Inferior parietal cortex (tissue), 1 donor: Measurements from ENCODE around the gene TEX261.
"Not testable (repeated sequence)": the region's sequence is repeated elsewhere in the genome, so short reads cannot be mapped to it uniquely, and the experiment has no call there.

Source experiments
- DNase-seq: peaks from one replicate; pipeline ENCODE4 v3.0.0-alpha.2; 2016; ENCODE audit errors: extremely low spot score

TEX261 gene

DNA sequence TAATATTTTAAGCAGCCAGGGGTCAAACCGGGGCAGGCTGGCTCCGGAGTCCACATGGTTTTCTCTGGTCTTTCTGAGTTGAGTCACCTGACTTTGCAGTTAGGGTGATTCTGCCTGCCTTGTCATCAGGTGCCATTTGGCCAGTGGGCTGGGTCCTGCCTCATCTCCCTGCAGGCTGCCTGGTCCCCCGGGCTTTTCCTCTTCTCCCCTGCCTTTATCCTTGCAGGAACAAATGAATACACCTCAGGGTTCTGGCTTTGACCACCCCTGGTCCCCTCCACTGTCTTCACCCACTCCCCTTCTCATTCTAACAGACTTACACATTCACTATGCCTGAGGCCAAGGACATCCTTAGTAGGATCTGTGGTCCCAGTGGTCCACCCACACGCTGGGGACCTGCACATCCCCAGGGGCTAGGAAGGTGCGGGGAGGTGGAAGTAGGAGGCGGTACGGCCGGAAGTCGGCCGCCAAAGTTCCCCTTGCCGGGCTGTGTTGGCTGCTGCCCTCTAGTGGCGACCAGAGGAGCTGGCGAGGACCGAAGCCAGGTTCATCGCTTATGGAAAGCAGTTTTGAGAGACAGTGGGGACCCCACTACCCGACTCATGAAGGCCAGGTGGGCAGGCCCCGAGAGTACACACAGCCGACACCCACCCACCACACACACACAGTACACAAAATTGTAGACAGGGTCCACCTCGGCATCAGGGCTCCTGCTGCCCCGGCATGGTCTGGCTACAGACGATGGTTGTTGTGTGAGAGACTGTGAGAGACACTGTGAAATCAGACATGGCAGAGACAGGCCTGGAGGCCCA, 6.3 kb upstream of the TEX261 start:
- peak; percentile 75 for DNase-seq

GRCh38 chr2:70999931-71000330, 5.3 kb upstream of the TEX261 start:
- not testable (repeated sequence) for DNase-seq

- DNase-seq = no peak
These were observed 4.7 kb upstream of the TEX261 start for GRCh38 chr2:70999362-70999761.

- not testable (repeated sequence) for DNase-seq
These were observed 4.2 kb upstream of the TEX261 start for GRCh38 chr2:70998885-70999284.

GRCh38 chr2:70995426-70995729, 705 bp upstream of the TEX261 start:
- peak; percentile 47 for DNase-seq

GRCh38 chr2:70994009-70994698, 519 bp downstream of the TEX261 start:
- no peak for DNase-seq

DNA sequence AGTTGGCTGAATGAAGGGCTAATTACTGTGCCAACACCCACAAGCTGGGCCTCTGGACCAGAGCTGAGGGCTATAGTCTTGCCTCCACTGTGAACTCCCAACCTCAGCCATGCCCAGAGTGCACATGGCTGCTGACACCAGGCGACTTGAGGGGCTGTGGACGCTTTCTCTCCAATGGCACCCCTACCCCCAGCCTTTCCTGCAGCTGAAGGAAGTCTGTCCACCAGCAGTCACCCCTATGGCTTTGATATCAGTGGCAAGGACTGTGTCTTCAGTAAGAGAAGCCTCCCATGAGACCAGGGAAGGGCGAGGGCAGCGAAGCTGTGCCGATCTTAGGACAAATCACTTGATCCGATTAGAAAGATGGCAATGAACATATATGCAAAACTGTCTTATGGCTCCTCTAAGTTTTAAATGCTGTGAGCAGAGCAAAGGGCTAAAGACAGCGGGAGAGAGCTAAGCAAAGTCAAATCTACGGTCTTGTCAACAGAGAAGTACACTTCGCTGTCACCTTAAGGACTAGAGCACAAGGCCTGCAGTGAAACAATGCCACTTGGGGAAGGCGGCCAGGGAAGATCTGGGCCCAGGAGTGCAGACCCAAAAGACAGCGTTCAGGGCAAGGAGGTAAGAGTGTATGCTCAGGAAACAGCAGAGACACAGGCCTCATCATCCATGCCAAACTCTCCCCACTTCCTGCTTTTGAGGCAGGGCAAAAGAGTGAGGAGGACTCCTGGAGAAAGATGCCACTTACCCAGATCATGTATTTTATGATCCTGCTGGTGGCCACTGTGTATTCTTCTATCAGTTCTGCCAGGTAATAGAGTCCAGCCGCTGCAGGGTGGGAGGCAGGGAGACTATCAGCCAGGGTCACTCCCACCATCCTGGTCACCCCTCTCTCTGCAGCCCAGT, 1.5 kb downstream of the TEX261 start:
- DNase-seq = no peak

DNA sequence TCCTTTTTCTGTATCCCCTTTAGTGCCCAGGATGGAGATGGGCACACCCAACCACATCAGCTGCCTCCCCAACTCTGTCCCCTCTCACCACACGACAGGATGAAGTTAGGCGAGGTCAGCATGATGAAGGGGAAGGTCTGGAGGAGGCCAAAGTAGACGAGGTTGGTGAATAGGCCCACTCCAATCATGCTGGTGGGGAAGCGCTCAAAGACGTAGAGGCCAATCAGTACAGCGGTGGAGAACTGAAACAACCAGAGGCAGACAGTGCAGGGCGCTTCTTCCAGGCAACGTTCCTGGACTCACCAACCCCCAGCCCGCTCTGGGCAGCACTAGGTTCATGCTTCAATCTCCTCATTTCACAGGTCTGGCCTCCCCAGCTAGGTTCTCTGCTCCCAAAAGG, 2.9 kb downstream of the TEX261 start:
- no peak for DNase-seq

DNA sequence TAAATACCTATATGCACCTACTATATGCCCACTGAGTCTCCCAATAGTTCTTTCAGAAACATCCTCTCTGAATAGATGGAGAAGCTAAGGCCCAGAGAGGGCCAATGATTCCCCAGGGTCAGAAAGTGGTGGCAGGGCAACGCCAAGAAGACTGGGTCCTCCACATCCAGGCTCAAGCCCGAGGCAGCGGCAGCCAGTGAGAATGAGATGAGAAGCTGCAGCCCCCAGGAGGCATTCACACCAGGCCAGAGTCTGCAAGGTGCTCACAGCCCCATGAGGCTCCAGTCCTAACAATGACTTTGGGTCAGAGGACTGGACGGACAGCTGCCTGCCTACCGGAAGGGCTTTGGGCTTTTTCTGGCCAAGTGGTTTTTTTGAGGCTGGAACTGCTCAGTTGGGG, 3.5 kb downstream of the TEX261 start:
- no peak for DNase-seq

DNA sequence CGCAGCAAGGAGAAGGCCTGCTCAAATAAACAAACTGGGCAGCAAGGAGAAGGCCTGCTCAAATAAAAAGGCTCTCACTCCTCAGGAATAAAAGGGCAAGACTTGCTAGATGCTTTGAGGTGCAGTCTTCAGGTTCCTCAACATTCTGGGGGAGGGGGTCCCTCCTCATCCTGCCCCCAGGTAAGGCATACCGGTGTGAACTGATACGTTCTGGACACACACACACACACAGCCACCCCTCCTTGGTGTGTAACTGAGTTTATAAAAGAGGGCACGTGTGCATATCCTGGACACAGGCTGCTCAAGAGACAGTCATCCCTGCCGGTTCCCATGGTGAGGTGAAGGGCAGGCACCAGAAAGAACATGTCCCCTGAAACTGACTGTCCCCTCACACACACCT, 4.5 kb downstream of the TEX261 start:
- no peak for DNase-seq

GRCh38 chr2:70988726-70989648, 5.7 kb downstream of the TEX261 start:
- no peak for DNase-seq

- DNase-seq = no peak
These were observed 6.5 kb downstream of the TEX261 start for GRCh38 chr2:70988151-70988550.

DNA sequence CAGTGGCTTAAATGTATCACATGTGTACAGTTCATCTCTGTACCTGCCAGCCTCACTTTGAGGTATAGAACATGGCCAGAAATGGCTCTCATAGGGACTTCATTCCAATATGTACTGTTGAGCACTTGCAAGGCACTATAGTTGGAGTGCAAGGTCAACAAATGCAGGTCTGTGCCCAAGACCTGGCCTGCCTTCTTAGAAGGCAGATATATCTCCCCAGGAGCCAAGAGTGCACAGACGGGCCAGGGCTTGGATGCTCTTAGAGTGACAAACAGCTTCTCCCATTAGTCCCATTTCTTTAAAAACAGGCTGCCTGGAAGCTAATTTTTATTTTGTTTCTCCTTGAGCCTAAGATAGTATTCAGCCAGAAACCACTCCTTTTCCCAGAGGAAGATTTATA, 7.3 kb downstream of the TEX261 start:
- DNase-seq = no peak

DNA sequence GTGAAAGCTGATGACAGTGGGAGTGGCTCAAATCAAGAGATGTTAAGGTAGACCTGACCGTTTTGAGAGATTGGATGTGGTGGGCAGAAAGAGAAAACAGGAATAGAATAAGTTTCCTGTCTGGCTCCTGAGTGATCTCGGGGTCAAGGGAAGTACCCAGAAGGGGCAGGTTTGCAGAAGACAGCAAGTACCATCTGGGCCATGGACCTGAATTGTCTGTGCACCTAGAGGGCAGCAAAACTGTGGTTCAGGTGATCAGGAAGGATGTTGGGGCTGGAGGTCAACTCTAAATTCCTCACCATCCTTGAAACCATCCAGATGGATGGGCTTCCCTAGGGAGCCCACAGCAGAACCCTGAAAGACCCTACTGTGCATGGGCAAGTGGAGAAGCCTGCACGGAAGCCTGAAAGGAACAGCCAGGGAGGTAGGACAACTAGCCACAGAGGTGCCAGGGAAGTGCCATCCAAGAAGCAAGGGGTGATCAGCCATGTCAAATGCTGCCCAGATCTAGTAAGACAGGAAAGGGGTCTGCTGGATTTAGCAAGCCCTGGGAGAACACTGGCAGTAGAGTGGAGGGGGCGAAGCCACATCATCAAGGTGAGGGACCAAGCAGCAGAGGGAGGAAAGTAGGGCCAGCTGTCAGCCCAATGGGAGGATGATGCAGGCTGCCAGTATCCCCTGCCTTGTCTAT, 8.0 kb downstream of the TEX261 start:
- DNase-seq = no peak

DNA sequence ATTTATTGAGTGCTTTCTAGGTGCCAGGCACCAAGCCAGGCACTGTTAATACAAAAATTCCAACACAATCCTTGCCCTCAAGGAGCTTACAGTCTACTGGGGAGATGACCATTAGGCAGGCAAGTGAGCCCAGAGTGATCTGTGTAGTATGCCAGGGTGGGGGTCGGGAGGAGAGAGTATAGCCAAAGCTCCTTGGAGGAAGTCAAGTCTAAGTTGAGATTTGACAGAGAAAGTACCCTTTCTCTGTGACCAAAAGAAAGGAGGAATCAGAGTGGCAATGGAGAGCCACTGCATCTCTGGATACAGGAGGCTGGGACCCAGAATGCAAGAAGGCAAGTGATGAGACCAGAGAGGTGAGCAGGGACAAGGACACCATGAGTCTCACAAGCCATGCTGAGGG, 8.7 kb downstream of the TEX261 start:
- DNase-seq = no peak

DNA sequence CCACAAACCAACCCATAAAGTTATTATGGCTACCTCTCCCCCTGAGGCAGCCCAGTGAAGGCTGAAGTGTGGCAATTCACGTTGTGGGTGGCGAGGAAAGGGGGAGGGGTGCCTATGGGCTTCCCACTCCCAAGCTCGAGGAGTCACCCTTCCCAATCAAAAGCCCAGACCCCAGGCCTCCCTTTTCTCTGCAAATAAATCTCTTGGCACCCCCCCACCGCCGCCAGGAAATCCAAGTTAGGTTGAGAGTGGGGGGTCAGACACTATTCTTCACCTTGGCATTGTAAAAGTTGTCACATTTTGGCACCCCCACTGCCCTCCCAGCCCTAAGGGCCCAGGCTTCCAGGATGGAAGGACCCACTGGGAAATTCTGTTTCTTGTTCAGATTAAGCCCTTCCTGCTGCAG, 9.4 kb downstream of the TEX261 start:
- DNase-seq = no peak

DNA sequence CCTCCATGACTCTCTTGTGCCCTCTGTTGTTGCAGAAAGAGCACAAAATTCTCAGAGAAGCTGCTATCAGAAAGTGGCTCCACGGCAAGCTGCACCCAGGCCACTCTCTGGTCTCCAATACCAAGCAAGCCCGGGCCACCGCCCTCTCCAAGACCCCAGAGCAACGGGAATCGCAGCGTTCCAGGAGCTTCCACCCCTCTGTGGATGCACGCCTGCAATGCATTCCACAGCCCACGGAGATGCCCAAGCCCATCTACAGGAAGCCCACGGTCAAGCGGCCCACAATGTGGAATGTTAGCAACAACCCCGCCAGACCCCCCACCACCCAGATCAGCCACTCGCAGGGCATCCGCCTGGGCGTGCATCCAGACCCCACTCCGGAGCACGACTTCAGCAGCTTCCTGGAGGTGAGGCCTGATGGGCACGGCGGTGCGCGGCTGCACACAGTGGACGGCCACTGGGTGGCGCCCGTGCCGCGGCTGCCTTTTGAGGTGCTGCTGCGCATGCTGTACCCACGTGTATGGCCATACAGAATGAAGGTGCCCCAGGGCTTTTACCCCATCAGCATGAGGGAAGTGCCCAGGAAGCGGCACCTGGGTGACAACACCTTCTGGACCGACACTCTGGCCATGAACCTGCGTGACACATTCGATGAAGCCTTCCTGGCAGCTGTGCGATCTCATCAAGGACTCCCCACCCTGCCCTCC, 9.9 kb downstream of the TEX261 start:
- DNase-seq = no peak

DNA sequence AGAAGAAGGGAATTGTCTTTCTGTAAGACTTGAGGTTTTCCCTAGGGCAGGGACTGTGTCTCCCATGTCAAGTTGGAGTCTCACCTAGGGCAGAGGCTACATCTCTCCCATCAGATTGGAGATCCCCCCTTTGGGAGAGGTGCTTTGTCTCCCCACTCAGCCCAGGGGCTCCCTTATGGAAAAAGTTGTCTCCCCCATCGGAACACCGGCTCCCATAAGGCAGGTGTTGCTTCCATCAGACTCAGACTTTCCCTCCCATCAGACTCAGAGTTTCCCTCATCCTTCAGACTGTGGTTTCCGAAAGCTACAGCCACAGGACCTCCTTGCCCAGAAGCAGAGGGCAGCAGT, 10.5 kb downstream of the TEX261 start:
- no peak for DNase-seq

GRCh38 chr2:70983506-70984227, 11.0 kb downstream of the TEX261 start:
- no peak for DNase-seq

DNA sequence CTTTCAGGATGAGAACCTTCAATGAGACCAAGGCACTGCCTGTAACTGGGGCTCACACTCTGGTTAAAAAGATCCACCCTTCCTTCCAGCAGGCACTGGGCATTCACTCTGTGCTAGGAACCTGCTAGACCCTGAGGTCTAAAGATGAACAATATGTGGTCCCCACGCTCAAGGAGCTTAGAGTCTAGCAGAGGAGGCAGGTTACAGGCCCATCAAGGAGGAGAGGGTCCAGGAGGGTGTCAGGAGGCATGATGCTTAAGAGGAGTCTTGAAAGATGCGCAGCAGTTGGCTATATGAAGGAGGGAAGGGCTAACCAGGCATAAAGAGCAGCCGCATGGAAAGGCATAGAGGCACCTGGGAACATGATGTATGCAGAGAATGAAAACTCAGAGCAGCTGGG, 11.7 kb downstream of the TEX261 start:
- DNase-seq = no peak
